ENCODE results near the gene CERS6. TPM values are rescaled to one million over a fixed set of nuclear protein-coding genes. Genes with fewer than 3 reads are reported as not detected.
A peak's percentile ranks its signal among the peaks of the same experiment; 100 is the strongest.

The CERS6 gene
- polyA plus RNA-seq, 1 donor from 2014 or later: 59.3 TPM

DNA sequence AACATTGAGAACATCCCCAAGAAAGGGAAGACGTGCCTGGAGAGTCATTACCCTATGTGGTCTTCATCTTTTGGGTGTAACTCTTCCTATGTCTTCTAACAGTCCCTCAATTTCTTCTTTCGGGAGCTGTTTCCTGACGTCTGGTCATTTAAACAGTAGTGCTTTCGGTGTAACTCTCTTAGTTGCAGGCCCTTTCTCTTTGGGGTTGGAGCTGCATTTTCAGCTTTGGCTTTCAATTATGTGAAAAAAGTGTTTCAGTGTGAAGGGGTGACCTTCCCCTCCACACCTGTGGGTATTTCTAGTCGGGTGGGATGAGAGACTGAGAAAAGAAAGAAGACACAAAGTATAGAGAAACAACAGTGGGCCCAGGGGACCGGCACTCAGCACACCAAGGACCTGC, 105.9 kb downstream of the CERS6 start:
- Histone ChIP-seq H3K27me3 (ENCODE audit: insufficient read depth, low read depth, low read length) (no peaks in the 10 kb centered on the region), H3K9me3 (ENCODE audit: low read length) (no peaks in the 10 kb centered on the region), H3K36me3 (ENCODE audit: insufficient read depth, low read length) (no peaks in the 10 kb centered on the region), H2AFZ (ENCODE audit: low read depth, low read length) (no peak overlapping the region), H3K9ac (ENCODE audit: low read length) (no peak overlapping the region), H3K9me2 (ENCODE audit: insufficient read depth, low read length) (no peaks in the 10 kb centered on the region), H3K27ac (ENCODE audit: low read length) (no peak overlapping the region), H3K4me2 (ENCODE audit: low read length) (no peak overlapping the region), H3K79me2 (replicated peaks; ENCODE audit: insufficient read depth, low read length) (peaks cover 11% of the 10 kb centered on the region), H3F3A (ENCODE audit: insufficient read depth, low read length, poor library complexity, severe bottlenecking) (peaks cover 3% of the 10 kb centered on the region), H3K4me3 (ENCODE audit: low read length) (no peak overlapping the region), H4K20me1 (ENCODE audit: insufficient read depth) (no peaks in the 10 kb centered on the region)
- TF ChIP-seq SMC3 (conservative IDR thresholded peaks at IDR 0.05; ENCODE audit: poor library complexity): no peak

- no peak overlapping the region for H3K4me3 ChIP-seq (ENCODE audit: low read length)
- TF ChIP-seq RAD21 (conservative IDR thresholded peaks at IDR 0.05): no peak
- TF ChIP-seq REST (IDR thresholded peaks at IDR 0.05; ENCODE audit: borderline replicate concordance): no peak
- no peak for TF ChIP-seq CTCF (IDR thresholded peaks at IDR 0.05; ENCODE audit: poor library complexity, severe bottlenecking)
- TF ChIP-seq TAF1 (IDR thresholded peaks at IDR 0.05; ENCODE audit: low read depth): no peak
- no peak for TF ChIP-seq POLR2AphosphoS5 (IDR thresholded peaks at IDR 0.05)
- no peak for TF ChIP-seq EZH2 (IDR thresholded peaks at IDR 0.05; ENCODE audit: borderline replicate concordance, insufficient read depth, low read length, poor library complexity, severe bottlenecking)
Observed at GRCh38 chr2:168562971-168563370, 106.9 kb downstream of the CERS6 start.

GRCh38 chr2:168564641-168565040, 108.6 kb downstream of the CERS6 start:
- no peak overlapping the region for H2AFZ ChIP-seq (ENCODE audit: low read depth, low read length)
- no peak overlapping the region for H3K4me2 ChIP-seq (ENCODE audit: low read length)
- no peaks in the 10 kb centered on the region for H3K36me3 ChIP-seq (ENCODE audit: insufficient read depth, low read length)
- H3K27me3 ChIP-seq (ENCODE audit: insufficient read depth, low read depth, low read length): no peaks in the 10 kb centered on the region
- no peak overlapping the region for H3K9ac ChIP-seq (ENCODE audit: low read length)
- no peaks in the 10 kb centered on the region for H4K20me1 ChIP-seq (ENCODE audit: insufficient read depth)
- TF ChIP-seq MXI1 (conservative IDR thresholded peaks at IDR 0.05; ENCODE audit: poor library complexity, severe bottlenecking): no peak
- no peak for TF ChIP-seq REST (IDR thresholded peaks at IDR 0.05; ENCODE audit: borderline replicate concordance)
- TF ChIP-seq CTCF (IDR thresholded peaks at IDR 0.05; ENCODE audit: poor library complexity, severe bottlenecking): no peak
- no peak for TF ChIP-seq EP300 (conservative IDR thresholded peaks at IDR 0.05; ENCODE audit: poor library complexity, severe bottlenecking)
- TF ChIP-seq EZH2 (IDR thresholded peaks at IDR 0.05; ENCODE audit: borderline replicate concordance, insufficient read depth, low read length, poor library complexity, severe bottlenecking): no peak
- TF ChIP-seq SMC3 (conservative IDR thresholded peaks at IDR 0.05; ENCODE audit: poor library complexity): no peak
- no peak for TF ChIP-seq RAD21 (conservative IDR thresholded peaks at IDR 0.05)
- no peak for TF ChIP-seq POLR2AphosphoS5 (IDR thresholded peaks at IDR 0.05)
- no peak for TF ChIP-seq TAF1 (IDR thresholded peaks at IDR 0.05; ENCODE audit: low read depth)
- no peak overlapping the region for H3K4me3 ChIP-seq (ENCODE audit: low read length)
- no peaks in the 10 kb centered on the region for H3K9me3 ChIP-seq (ENCODE audit: low read length)
- H3K79me2 ChIP-seq (replicated peaks; ENCODE audit: insufficient read depth, low read length): peaks cover 25% of the 10 kb centered on the region
- peaks cover 3% of the 10 kb centered on the region for H3F3A ChIP-seq (ENCODE audit: insufficient read depth, low read length, poor library complexity, severe bottlenecking)
- H3K9me2 ChIP-seq (ENCODE audit: insufficient read depth, low read length): no peaks in the 10 kb centered on the region
- peak overlapping the region; percentile 62 for H3K27ac ChIP-seq (ENCODE audit: low read length)

More at GRCh38 chr2:168562971-168563370, 106.9 kb downstream of the CERS6 start:
- Histone ChIP-seq H3K27me3 (ENCODE audit: insufficient read depth, low read depth, low read length) (no peaks in the 10 kb centered on the region), H3K4me2 (ENCODE audit: low read length) (no peak overlapping the region), H2AFZ (ENCODE audit: low read depth, low read length) (no peak overlapping the region), H3K36me3 (ENCODE audit: insufficient read depth, low read length) (no peaks in the 10 kb centered on the region), H3K27ac (ENCODE audit: low read length) (no peak overlapping the region), H4K20me1 (ENCODE audit: insufficient read depth) (no peaks in the 10 kb centered on the region), H3K9me3 (ENCODE audit: low read length) (no peaks in the 10 kb centered on the region), H3K9ac (ENCODE audit: low read length) (no peak overlapping the region), H3F3A (ENCODE audit: insufficient read depth, low read length, poor library complexity, severe bottlenecking) (peaks cover 3% of the 10 kb centered on the region), H3K79me2 (replicated peaks; ENCODE audit: insufficient read depth, low read length) (peaks cover 17% of the 10 kb centered on the region), H3K9me2 (ENCODE audit: insufficient read depth, low read length) (no peaks in the 10 kb centered on the region)
